ENCODE measurements around the gene C3orf52.

C3orf52 gene

DNA sequence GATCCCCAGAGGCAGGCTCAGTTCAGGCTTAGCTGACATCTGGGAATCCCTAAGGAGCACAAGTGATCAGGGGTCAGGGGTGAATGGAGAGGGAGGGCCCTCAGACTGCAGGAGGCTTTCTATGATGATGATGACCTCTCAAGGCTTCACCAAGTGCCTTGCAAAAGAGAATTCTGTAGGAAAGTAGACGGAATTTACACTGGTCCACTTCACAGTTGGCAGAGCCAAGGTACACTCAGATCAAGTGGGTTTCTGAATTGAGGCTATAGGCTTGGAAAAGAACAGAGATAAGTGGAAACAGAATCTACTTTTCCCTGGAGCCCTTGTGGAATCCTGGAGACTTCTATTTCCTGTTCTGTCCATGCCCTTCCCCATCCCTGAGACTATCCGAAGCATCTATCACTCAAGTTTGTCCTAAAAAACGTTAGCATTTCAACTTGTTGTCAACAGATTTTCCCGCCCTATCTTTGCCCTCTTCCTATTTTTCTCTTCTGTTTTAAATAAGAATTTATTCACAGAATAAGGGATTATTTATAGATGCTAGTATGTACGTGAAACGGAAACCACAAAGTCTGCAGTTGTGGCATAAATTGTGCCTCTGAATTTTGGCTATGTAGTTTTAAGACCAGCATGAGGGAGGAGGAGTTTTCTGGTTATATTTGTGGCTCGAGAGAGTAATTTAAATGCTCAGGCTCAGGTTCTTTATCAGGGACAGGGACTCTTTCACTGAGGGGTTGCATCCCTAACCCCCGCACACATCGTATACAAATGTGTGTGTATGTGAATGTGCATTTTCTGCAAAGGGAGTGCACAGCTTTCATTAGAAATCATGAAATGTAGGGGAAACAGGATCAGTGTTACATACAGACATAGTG, 34.0 kb downstream of the C3orf52 start:
- DNase-seq, result no peak

DNA sequence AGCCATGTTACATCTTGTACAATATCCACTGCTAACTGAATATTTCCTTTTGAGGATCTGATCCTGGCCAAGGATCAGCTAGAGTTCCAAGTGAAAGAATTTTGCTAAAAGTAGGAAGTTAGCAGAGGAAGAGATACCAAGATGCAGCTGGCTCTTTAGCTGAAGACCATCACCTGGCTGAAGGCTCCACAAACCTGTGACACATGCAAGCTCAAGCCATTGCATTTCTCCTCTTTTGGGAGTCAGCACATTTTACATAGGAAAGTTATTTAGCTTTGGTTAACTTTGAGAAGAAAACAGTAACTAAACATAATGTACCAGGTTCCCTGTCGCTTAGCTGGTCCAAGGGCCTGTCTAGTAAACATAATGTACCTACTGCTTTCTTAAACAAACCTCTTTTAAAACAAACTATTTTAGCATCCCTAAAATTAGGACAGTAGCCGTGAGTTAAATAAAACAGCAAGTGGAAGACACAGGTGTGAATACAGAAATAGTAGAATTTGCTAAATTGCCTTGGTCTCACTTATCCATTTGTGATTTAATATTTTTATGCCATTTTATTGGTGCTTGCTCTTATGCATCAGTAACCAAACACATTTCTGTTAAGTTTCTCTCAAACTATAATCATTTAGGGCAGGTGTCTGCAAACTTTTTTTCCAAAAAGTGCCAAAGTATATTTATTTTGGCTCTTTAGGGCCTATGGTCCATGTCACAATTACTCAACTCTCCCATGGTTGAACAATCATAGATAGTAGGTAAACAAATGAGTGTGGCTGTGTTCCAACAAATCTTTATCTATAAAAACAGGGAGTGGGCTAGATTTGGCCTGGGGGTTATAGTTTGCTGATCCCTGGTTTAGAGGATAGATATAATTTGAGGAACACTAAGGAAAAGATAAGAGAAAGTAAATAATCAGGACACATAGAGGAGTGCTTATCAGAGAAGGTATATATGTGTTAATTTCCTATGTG, 35.7 kb downstream of the C3orf52 start:
- no peak for DNase-seq

DNA sequence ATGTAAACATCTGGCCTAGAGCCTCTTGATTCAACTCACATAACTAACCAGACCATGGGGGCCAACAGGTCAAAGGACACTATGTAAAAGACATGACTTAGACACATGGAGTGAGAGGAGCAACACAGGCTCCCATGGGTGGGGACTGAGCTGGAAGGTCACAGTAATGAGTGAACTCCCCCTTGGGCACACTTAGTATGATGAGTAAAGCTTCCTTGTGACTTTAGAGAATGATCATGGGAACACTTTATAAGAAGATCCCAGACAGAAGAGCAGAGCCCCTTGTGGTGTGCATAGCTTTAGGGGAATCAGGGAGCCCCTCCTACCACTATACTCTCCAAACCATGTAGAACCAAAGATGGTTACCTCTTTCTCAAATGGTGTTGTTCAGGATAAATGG, 36.7 kb downstream of the C3orf52 start:
- DNase-seq, result no peak

- no peak for DNase-seq
Observed at GRCh38 chr3:112123548-112123947, 37.4 kb downstream of the C3orf52 start.

DNA sequence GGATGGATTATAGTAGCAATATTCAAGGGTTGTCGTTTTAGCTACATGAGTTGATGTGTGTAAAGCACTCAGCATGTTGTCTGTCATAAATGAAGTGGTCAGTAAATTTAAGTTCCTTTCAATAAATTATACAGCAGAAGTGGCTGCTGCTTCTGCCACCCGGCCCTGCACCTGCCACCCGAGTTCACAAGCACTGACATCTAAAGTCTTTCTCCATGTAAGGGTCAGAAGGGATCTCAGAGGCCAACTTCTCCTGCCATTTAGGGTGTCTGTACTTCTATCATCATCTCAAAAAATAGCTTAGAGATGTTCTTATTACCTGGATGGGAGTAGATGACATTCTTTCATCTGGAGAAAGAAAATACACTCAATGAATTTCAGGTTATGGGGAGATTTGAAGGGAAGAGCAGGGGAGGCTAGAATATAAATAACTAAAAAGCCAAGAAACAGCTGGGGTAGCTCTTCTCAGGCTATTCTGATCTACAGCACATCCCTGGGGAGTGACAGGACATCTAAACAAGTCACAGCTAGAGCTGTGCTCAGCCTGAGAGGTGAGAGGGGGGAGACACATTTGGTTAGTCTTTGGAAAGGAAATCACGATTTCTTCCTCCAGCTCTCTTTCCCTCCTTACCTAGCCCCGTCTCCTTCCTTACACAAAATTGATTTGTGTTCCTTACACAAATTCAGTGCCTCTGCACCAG, 38.9 kb downstream of the C3orf52 start:
- no peak for DNase-seq

DNA sequence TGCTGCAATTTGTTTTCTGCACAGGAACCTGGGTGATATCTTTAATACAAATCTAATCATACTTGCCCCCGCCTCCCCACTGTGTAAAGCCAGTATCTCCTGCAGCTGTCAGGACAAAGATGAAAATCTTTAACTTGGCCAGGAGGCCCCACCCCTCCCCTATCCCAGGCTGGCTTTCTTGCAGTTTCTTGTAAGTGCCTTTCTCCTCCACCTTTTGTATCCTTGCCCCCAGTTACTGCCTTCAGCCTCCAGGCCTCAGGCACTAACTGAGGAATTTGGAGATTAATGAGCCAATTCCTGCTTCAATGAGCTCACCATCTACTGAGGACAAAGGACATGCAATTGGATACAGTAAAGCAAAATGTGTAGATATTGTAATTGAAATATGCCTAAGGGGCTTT, 40.3 kb downstream of the C3orf52 start:
- DNase-seq, result no peak

- DNase-seq, result no peak
Observed at GRCh38 chr3:112127522-112128494, 41.6 kb downstream of the C3orf52 start.

DNA sequence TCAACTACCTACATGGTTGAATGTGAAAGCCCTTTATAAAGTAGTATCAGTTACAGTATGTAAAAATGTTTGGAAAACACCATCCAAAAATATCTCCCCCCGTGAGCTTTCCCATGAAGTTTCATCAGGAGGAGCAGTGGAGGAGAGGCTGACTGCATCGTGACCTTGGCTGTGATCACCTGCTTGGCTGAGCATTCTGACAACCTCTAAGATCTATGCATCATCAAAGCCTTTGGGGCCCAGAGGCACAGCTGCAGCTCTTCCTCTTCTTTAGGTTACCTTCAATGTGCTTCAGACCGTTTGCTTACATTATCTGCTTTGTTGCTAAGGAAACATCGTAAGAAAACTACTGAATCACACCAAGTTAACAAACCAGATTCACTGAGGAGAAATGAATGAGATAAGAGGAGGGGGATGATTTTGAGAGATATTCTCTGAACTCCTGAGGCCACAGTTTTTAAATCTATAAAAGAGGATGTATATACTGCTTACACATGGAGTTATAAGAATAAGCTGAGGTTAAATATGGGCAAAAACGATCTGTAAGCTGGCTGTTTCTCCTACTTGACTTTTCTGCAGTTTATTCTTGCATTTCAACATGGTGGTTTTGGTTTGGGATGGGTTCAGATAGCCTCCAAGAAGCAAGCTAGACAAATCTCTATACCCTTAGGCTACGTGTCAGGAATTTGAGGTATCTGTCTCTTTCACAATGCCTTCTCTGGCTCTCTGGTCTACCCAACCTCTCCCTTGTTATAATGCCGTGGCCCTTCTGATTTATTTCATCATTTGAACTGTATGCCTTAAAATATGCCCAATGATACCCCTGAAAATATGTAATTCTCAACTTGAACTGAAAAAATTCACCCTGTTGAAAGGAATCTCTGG, 42.9 kb downstream of the C3orf52 start:
- no peak for DNase-seq

- no peak for DNase-seq
Observed at GRCh38 chr3:112129925-112130637, 43.9 kb downstream of the C3orf52 start.

DNA sequence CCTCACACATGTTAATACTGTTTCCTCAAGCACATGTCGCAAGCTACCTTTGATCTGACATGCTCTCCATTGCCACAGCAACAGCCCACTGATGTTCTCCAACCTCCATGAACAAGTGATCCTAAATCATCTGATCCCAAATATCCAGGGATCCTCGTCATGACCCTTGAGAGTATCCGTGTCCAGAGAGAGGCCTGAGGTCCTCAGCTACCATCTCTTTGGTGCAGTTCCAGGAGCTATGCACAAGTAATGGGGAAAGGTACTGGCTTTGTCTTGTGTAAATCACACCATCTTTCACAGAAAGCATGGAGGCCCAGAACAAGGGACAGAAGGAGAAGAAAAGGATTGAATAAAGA, 44.4 kb downstream of the C3orf52 start:
- DNase-seq, result no peak

DNA sequence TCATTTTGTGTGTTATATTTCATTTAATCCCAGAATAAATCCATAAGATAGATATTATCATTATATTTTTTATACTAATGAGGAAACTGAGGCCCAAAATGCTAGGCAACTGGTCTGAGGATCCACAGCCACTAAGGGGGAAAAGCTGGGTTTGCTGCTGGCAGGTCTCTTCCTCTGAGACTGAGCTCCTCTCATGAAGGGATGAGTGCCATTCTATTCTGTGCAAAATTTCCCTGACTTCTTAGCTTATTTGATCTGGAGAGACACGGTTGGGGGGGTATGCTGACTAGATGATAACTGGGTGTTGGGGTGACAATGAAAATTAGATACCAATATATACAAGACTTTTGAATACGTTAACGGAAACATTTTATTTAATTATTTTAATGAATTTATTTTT, 44.9 kb downstream of the C3orf52 start:
- DNase-seq, result no peak

GRCh38 chr3:112132088-112132487, 45.9 kb downstream of the C3orf52 start:
- DNase-seq, result no peak

- DNase-seq, result no peak
Observed at GRCh38 chr3:112132554-112132953, 46.4 kb downstream of the C3orf52 start.

- peak; percentile 65 to 67 for DNase-seq
Observed at GRCh38 chr3:112132975-112133448, 46.8 kb downstream of the C3orf52 start, which contains the start of gene GCSAM. Gene GCSAM, minus strand, starts transcription at chr3:112133248. Its CDS starts 128 bp downstream, at chr3:112133120.

- DNase-seq, result no peak
Observed at GRCh38 chr3:112133626-112134334, 47.6 kb downstream of the C3orf52 start.

DNA sequence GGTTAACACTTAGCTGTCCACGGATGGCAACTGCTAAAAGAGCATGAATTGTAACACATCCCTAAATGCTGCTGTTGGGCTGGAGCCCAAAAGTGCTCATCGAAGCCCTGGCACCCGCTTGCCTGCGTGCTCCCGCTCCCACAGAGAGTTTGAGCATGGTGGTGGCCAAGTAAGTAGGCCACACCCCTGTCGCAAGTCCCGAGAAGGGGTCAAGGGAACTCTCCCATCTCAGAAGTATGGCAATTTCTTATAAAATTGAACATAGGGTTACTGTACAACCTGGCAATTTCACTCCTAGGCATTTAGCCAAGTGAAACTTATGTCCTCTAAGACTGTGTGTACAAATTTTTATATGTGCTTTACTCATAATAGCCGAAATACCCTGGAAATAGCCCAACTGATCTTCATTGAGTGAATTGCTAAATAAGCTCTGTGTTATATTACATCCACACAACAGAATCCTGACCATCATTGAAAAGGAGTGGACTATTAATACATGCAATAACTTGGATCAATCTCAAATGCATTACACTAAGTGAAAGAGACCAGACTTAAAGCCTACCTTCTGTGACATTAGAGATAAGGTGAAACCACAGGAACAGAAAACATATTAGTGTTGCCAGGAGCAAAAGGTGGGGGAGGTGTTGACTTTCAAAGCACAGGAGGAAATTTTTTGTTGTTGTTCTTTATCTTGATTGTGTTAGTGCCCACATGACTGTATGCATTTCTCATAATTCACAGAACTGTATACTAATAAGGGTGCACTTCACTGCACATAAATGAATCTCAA, 48.3 kb downstream of the C3orf52 start:
- no peak for DNase-seq

- DNase-seq, result no peak
Observed at GRCh38 chr3:112136046-112136445, 49.9 kb downstream of the C3orf52 start.

- DNase-seq, result peak; percentile 43 to 65
Observed at GRCh38 chr3:112136959-112137693, 50.9 kb downstream of the C3orf52 start.
